Memory B cell (primary cell): ENCODE results near the gene GNG7.
A peak's percentile ranks its signal among the peaks of the same experiment; 100 is the strongest.
"Not testable (repeated sequence)": the region's sequence is repeated elsewhere in the genome, so short reads cannot be mapped to it uniquely, and the experiment has no call there.

Experiments used
- ATAC-seq: fragments of 150-1000 bp; cut with Tn5 transposase; 2 replicates; pipeline ENCODE4 v1.10.0; 2021; ENCODE audit warnings: low read depth, mild to moderate bottlenecking, moderate library complexity
- DNase-seq, 2 donors: peaks; one replicate each; pipeline ENCODE4 v3.0.0; 2022; ENCODE audit warnings: low spot score in 2 of 2
- H3K27ac Mint-ChIP-seq: one replicate; pipeline ENCODE4 v1.8.0; 2022; ENCODE audit warnings: mild to moderate bottlenecking, moderate library complexity, mixed read lengths
- H3K27me3 Mint-ChIP-seq: one replicate; pipeline ENCODE4 v1.8.0; 2022; ENCODE audit warnings: mixed read lengths
- H3K36me3 Mint-ChIP-seq: one replicate; pipeline ENCODE4 v1.8.0; 2022; ENCODE audit warnings: mild to moderate bottlenecking, mixed read lengths
- H3K4me1 Mint-ChIP-seq: one replicate; pipeline ENCODE4 v1.8.0; 2022; ENCODE audit warnings: mixed read lengths
- H3K4me3 Mint-ChIP-seq: one replicate; pipeline ENCODE4 v1.8.0; 2022; ENCODE audit warnings: mild to moderate bottlenecking, moderate library complexity, mixed read lengths
- H3K9me3 Mint-ChIP-seq: one replicate; pipeline ENCODE4 v1.8.0; 2022; ENCODE audit warnings: mixed read lengths

The GNG7 gene

DNA sequence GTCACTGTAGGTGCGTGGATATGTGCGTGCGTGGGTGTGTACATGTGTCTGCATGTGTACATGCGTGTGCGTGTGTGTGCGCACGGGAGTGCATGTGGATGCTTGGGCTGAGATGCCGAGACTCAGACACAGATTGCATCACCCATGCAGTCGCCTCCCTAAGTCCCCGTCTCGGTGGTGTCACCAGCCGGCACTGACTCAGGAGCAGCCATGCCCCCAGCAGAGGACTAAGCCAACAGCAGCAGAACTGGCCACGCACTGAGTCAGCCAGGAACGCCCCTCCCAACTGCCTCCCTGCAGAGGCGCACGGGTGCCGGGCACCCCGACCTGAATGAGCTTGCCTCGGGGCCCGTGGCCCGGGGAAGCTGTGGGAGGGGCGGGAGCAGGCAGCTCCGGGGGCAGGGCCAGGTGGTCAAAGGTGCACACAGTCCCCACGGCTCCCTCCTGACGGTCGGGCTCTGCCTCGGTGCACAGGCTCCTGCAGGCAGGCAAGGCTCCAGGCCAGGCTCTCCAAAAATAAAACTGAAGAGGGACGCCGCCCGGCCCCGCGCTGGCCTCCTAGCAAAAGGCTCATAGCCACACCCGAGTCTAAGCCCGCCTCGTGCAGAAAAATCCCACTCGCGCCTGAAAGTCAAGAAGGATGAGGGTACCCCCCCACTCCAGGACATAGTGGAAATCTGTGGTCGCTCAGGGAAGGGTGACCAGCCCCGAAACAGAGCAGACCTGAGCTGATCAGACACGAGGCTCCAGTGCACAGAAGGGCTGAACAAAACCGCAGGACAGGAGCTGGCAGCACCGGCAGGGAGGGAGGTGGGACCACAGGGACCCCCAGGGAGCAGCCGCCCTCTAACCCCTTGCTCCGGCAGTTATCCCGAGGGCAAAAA lies 177.4 kb downstream of the GNG7 start:
- H3K4me3 Mint-ChIP-seq = no peak overlapping the region
- no peaks in the 10 kb centered on the region for H3K27me3 Mint-ChIP-seq
- H3K36me3 Mint-ChIP-seq = peaks cover 8% of the 10 kb centered on the region
- peak overlapping the region; percentile 31 for H3K27ac Mint-ChIP-seq
- no peak for DNase-seq
- no peak for ATAC-seq
- peaks cover 6% of the 10 kb centered on the region for H3K4me1 Mint-ChIP-seq
- H3K9me3 Mint-ChIP-seq = no peaks in the 10 kb centered on the region

DNA sequence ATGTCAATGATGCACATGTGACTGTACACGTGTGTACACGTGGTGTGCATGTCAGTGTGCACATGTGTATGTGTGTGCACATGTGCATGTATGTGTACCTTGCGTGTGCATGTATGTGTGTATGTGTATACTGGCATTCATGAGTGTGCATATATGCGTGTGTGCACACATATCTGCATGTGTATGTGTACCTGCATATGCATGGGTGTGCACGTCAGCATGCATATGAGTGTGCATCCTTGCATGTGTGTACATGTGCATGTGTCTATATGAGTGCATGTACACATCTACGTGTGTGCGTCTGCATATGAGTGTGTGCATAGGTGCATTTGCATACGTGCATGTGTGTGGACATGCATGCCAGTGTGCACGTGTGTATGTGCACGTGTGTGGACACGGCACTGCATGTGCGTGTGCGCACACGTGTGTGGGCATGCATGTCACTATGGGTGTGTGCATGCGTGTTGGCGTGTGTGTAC lies 178.1 kb downstream of the GNG7 start:
- Mint-ChIP-seq H3K27me3 (no peaks in the 10 kb centered on the region), H3K4me3 (no peak overlapping the region), H3K9me3 (no peaks in the 10 kb centered on the region), H3K36me3 (peaks cover 10% of the 10 kb centered on the region), H3K4me1 (peaks cover 6% of the 10 kb centered on the region), H3K27ac (peak overlapping the region; percentile 31)
- DNase-seq = no peak
- no peak for ATAC-seq

GRCh38 chr19:2523630-2524311 lies 178.7 kb downstream of the GNG7 start:
- Mint-ChIP-seq H3K9me3 (no peaks in the 10 kb centered on the region), H3K36me3 (peaks cover 10% of the 10 kb centered on the region), H3K4me3 (no peak overlapping the region), H3K4me1 (peaks cover 6% of the 10 kb centered on the region), H3K27ac (peak overlapping the region; percentile 31), H3K27me3 (no peaks in the 10 kb centered on the region)
- ATAC-seq (no peak), DNase-seq (no peak)

GRCh38 chr19:2519482-2519881 lies 183.0 kb downstream of the GNG7 start:
- H3K4me1 Mint-ChIP-seq = peaks cover 6% of the 10 kb centered on the region
- no peak for DNase-seq
- peaks cover 20% of the 10 kb centered on the region for H3K36me3 Mint-ChIP-seq
- no peak overlapping the region for H3K4me3 Mint-ChIP-seq
- H3K27me3 Mint-ChIP-seq = no peaks in the 10 kb centered on the region
- H3K9me3 Mint-ChIP-seq = no peaks in the 10 kb centered on the region
- no peak overlapping the region for H3K27ac Mint-ChIP-seq
- no peak for ATAC-seq

DNA sequence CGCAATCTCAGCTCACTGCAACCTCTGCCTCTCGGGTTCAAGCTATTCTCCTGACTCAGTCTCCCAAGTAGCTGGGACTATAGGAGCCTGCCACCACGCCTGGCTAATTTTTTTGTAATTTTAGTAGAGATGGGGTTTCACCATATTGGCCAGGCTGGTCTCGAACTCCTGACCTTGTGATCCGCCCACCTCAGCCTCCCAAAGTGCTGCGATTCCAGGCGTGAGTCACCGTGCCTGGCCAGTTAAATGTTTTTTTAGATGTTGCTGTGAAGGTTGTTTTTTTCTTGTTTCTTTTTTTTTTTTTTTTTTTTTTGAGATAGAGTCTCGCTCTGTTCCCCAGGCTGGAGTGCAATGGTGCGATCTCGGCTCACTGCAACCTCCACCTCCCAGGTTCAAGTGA lies 183.6 kb downstream of the GNG7 start:
- ATAC-seq, H3K4me1 Mint-ChIP-seq, H3K9me3 Mint-ChIP-seq, DNase-seq, H3K27ac Mint-ChIP-seq, H3K27me3 Mint-ChIP-seq, H3K4me3 Mint-ChIP-seq: not testable (repeated sequence)
- peaks cover 16% of the 10 kb centered on the region for H3K36me3 Mint-ChIP-seq

GRCh38 chr19:2517881-2518601 lies 184.5 kb downstream of the GNG7 start:
- Mint-ChIP-seq H3K27ac (no peak overlapping the region), H3K27me3 (no peaks in the 10 kb centered on the region), H3K4me3 (no peak overlapping the region), H3K36me3 (peaks cover 16% of the 10 kb centered on the region), H3K9me3 (no peaks in the 10 kb centered on the region), H3K4me1 (peaks cover 3% of the 10 kb centered on the region)
- ATAC-seq (no peak), DNase-seq (no peak)

DNA sequence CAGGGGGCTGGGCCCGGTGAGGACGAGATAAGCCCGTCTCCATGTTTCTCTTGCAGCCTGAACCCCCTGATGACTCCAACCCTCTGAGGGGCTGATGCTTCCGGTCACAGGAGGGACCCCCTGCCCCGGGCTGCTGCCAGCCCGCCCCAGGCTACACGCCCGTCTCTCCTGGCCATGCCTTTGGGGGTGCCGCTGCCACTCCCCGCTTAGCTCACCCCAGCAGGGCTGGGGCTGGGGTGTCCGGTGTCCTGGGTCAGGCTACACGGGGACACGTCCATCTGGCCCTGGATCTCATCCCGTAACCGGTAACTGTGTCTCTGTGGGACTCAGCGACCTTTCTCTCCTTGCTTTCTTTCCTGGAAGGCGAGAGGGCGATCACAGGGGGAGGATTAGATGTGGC lies 185.8 kb downstream of the GNG7 start:
- H3K27me3 Mint-ChIP-seq = no peaks in the 10 kb centered on the region
- DNase-seq (no peak), ATAC-seq (no peak)
- no peaks in the 10 kb centered on the region for H3K4me1 Mint-ChIP-seq
- no peaks in the 10 kb centered on the region for H3K9me3 Mint-ChIP-seq
- H3K4me3 Mint-ChIP-seq = no peak overlapping the region
- peaks cover 16% of the 10 kb centered on the region for H3K36me3 Mint-ChIP-seq
- H3K27ac Mint-ChIP-seq = no peak overlapping the region

DNA sequence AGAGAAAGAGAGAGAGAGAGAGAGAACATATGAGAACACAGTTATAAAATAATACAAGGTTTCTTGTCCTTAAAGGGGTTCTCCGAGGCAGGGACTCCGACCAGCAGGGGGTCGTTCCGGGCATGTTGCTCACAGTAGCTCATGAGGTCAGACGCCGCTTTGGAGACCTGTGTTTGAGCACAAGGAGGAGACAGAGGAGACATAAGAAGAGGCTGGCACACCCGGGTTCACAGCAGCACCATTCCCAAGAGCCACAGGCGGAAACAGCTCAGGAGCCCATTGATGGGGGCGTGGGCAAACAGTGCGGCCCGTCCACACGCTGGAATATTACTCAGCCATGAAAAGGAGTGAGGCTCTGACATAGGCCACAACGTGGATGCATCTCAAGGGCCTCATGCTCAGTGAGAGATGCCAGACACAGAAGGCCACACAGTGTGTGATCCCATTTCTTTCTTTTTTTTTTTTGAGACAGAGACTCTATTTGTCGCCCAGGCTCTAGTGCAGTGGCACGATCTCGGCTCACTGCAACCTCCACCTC lies 187.4 kb downstream of the GNG7 start:
- H3K9me3 Mint-ChIP-seq = no peaks in the 10 kb centered on the region
- no peaks in the 10 kb centered on the region for H3K27me3 Mint-ChIP-seq
- no peak overlapping the region for H3K27ac Mint-ChIP-seq
- DNase-seq = no peak
- H3K4me3 Mint-ChIP-seq = no peak overlapping the region
- no peak for ATAC-seq
- H3K4me1 Mint-ChIP-seq = peaks cover 6% of the 10 kb centered on the region
- H3K36me3 Mint-ChIP-seq = peaks cover 13% of the 10 kb centered on the region

GRCh38 chr19:2512523-2513431 lies 189.7 kb downstream of the GNG7 start:
- no peak overlapping the region for H3K4me3 Mint-ChIP-seq
- H3K27me3 Mint-ChIP-seq = no peaks in the 10 kb centered on the region
- peaks cover 8% of the 10 kb centered on the region for H3K36me3 Mint-ChIP-seq
- H3K4me1 Mint-ChIP-seq = peaks cover 12% of the 10 kb centered on the region
- H3K9me3 Mint-ChIP-seq = no peaks in the 10 kb centered on the region
- H3K27ac Mint-ChIP-seq = no peak overlapping the region
- ATAC-seq = no peak
- no peak for DNase-seq

DNA sequence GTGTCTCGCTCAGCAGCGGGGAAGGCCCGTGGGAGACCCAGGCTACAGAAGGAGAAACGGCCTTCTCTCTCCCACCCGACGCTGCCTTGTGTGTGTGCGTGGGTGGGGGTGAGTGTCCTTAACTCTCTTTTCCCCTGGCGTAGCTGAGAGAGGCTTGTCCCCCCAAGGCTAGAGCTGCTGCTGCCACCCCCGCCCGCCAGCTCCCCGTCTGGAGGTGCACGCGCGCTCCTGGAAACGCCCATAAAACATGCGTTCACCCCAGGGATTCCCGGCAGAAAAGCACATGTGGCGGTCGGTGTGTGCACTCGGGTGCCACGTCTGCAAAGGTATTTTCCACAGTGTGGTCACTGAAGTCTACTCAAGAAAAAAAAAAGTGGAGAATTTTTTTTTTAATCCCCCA lies 190.5 kb downstream of the GNG7 start:
- Mint-ChIP-seq H3K36me3 (peaks cover 8% of the 10 kb centered on the region), H3K4me1 (peaks cover 18% of the 10 kb centered on the region), H3K4me3 (peak overlapping the region; percentile 21), H3K9me3 (no peaks in the 10 kb centered on the region), H3K27ac (peak overlapping the region; percentile 77), H3K27me3 (no peaks in the 10 kb centered on the region)
- ATAC-seq = peak; percentile 66
- DNase-seq = peak in 1 of 2 donors; percentile 42

DNA sequence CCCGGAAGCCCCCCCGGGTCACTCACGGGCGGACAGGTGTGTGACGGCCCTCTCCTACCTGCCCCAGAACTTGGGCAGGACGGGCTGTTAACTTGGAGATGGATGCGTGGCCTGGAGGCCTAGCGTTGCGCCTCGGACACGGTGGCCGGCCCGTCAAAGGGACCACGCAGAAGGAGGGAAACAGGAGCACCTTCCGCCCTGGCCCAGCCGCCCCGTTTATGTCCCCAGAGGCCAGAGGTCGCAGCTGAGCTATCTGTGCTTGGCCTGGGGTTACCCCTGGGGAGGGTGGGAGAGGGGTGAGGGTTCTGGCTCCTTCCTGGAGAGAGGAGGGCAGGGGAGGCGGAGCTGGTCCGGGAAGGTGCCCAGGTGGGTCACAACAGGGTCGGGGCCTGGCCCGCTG lies 190.9 kb downstream of the GNG7 start:
- peaks cover 8% of the 10 kb centered on the region for H3K36me3 Mint-ChIP-seq
- no peaks in the 10 kb centered on the region for H3K27me3 Mint-ChIP-seq
- H3K4me3 Mint-ChIP-seq = peak overlapping the region; percentile 22
- peaks cover 19% of the 10 kb centered on the region for H3K4me1 Mint-ChIP-seq
- peak in 1 of 2 donors; percentile 44 for DNase-seq
- no peaks in the 10 kb centered on the region for H3K9me3 Mint-ChIP-seq
- peak; percentile 41 for ATAC-seq
- peak overlapping the region; percentile 77 for H3K27ac Mint-ChIP-seq

GRCh38 chr19:2509096-2509495 lies 193.4 kb downstream of the GNG7 start:
- Mint-ChIP-seq H3K4me3 (no peak overlapping the region), H3K36me3 (no peaks in the 10 kb centered on the region), H3K27me3 (no peaks in the 10 kb centered on the region), H3K9me3 (no peaks in the 10 kb centered on the region), H3K27ac (peak overlapping the region; percentile 75), H3K4me1 (peaks cover 20% of the 10 kb centered on the region)
- DNase-seq = no peak
- ATAC-seq = no peak

GRCh38 chr19:2507109-2507508 lies 195.4 kb downstream of the GNG7 start:
- Mint-ChIP-seq H3K4me1 (peaks cover 23% of the 10 kb centered on the region), H3K27me3 (no peaks in the 10 kb centered on the region), H3K9me3 (no peaks in the 10 kb centered on the region), H3K4me3 (peak overlapping the region; percentile 24), H3K27ac (peak overlapping the region; percentile 87), H3K36me3 (no peaks in the 10 kb centered on the region)
- DNase-seq (peak in 1 of 2 donors; percentile 37), ATAC-seq (peak; percentile 69)
